ENCODE data around the gene UGCG.
"Not testable (repeated sequence)": the region's sequence is repeated elsewhere in the genome, so short reads cannot be mapped to it uniquely, and the experiment has no call there.

UGCG gene

GRCh38 chr9:111957856-111958631 is 61.4 kb downstream of the UGCG start:
- no peak for FAIRE-seq

- FAIRE-seq, result no peak
Observed at GRCh38 chr9:111959468-111960359, 63.1 kb downstream of the UGCG start.

- not testable (repeated sequence) for FAIRE-seq
Observed at GRCh38 chr9:111960485-111960884, 63.9 kb downstream of the UGCG start.

- no peak for FAIRE-seq
Observed at GRCh38 chr9:111961009-111961408, 64.4 kb downstream of the UGCG start.

- FAIRE-seq, result no peak
Observed at GRCh38 chr9:111961575-111961974, 65.0 kb downstream of the UGCG start.

GRCh38 chr9:111962021-111962420 is 65.4 kb downstream of the UGCG start:
- FAIRE-seq, result no peak

- FAIRE-seq, result no peak
Observed at GRCh38 chr9:111963995-111964394, 67.4 kb downstream of the UGCG start.

GRCh38 chr9:111965566-111966019 is 69.0 kb downstream of the UGCG start:
- no peak for FAIRE-seq

- no peak for FAIRE-seq
Observed at GRCh38 chr9:111966124-111966723, 69.6 kb downstream of the UGCG start.

- FAIRE-seq, result no peak
Observed at GRCh38 chr9:111966861-111967291, 70.3 kb downstream of the UGCG start.

GRCh38 chr9:111967621-111968020 is 71.0 kb downstream of the UGCG start:
- no peak for FAIRE-seq

GRCh38 chr9:111969061-111969460 is 72.4 kb downstream of the UGCG start:
- FAIRE-seq, result no peak

GRCh38 chr9:111969622-111970021 is 73.0 kb downstream of the UGCG start:
- FAIRE-seq, result no peak

- no peak for FAIRE-seq
Observed at GRCh38 chr9:111970827-111971226, 74.2 kb downstream of the UGCG start.

GRCh38 chr9:111974092-111974681 is 77.6 kb downstream of the UGCG start:
- FAIRE-seq, result no peak

GRCh38 chr9:111975709-111976108 is 79.1 kb downstream of the UGCG start:
- no peak for FAIRE-seq

GRCh38 chr9:111978616-111979015 is 82.0 kb downstream of the UGCG start:
- FAIRE-seq, result no peak

- FAIRE-seq, result no peak
Observed at GRCh38 chr9:111979561-111979960, 82.9 kb downstream of the UGCG start.

- no peak for FAIRE-seq
Observed at GRCh38 chr9:111980398-111980797, 83.8 kb downstream of the UGCG start.

GRCh38 chr9:111983484-111983908 is 86.9 kb downstream of the UGCG start:
- no peak for FAIRE-seq

- no peak for FAIRE-seq
Observed at GRCh38 chr9:111984086-111984802, 87.6 kb downstream of the UGCG start.
